NCI-H2171 treated with DMSO at 0.1 percent for 48 hours (cell line): ENCODE measurements around the gene EHD1.

Source experiments
- DNase-seq: peaks from one replicate; lab custom pipeline; 2025; lab: John Stamatoyannopoulos, UW

Gene EHD1

DNA sequence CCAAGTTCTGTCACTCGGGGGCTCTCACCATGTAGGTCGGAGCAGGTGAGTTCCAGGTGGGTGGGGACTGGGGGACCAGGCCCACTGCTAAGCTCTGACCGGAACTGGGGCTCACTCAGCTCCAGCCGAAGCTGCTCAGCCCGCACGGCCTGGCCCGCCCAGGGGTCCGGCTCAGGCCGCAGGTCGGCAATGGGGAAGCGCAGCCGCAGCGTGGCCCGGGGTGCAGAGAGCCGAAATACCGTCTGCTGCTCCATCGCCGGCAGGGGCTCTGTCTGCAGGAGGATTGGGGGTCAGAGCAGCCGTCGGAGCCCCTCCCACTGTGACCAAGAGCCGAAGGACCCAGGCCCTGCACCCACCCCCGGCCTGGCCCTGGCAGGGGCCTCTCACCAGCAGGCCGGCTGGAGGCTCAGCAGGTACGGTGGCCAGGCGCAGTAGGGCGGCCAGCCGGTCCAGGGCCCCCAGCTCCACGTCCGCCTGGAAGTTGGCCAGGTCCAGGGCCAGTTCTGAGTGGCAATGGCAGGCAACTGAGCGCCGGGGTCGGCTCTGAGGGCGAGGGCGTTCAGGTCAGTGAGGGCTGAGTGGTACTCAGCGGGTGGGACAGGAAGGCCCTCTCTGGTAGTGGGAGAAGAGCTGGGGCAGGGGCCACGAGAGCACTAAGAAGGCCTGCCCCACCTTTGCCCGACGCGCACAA lies 31.4 kb upstream of the EHD1 start:
- no peak for DNase-seq

DNA sequence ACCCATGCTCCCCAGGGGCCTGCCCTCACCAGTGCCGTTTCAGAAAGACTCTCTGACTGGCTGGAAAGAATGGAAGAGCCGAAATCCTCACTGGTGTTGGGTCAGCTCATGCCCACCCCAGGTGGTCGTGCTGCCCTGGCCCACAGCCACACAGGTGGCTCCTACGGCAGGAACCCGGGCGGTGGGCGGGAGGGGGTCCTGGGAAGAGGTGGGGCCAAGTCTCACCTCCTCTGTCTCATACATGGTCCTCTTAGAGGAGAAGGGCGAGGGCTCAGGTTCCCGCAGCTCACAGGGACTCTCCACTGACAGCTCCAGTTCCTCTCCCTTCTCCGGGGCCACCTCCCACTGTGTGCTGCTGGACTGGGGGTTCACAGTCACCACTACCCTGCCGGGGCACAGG lies 30.3 kb upstream of the EHD1 start:
- DNase-seq = no peak

DNA sequence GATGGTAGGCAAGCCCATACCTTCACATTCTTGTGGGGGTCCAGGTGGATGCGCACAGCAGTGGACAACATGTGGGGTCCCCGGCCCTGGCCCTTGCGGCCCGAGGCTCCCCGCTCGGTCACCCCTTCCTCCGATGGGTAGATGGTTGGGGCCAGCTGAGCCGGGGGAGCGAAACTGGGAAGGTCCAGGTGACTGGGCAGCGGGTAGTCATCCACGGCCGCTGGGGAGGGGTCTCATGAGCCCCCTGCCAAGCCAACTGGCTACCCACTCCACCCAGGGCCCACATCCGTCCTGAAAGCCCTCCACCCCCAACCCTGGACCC lies 27.9 kb upstream of the EHD1 start:
- DNase-seq = no peak

DNA sequence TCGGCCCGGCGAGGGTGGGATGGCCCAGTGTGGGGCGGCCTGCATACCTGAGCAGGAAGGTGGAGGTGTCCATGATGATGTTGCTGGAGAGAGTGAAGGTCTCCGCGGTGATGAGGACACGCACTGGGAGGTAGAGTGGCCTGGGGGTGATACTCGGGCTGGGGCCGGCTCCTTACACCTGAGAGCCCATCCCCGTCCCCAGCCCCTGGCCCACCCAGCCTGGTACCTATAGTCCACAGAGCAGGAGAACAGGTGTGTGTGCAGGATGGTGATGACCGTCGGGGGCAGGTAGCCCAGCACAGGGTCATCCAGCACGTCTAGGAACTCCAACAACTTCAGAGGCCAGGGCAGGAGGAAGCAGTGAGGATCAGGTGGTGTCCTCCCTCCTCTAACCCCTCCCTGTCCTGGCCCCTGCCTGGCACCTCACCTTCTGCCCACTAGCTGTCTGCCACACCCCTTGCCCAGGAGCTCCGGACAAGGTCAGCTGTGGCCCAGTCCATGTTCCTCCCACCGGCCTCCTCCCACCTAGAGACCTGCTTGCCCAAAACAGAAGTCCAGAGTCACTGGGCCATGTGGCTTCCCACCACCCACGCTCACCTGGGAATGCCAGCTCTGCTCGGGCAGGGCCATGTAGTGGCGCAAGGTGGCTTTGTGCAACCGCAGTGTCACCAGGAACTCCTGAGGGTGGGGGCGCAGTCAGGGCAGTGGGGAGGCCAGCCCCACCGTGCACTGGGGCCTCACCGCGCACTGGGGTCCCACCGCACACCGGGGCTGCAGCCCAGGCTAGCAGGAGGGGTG lies 27.3 kb upstream of the EHD1 start:
- DNase-seq = no peak

DNA sequence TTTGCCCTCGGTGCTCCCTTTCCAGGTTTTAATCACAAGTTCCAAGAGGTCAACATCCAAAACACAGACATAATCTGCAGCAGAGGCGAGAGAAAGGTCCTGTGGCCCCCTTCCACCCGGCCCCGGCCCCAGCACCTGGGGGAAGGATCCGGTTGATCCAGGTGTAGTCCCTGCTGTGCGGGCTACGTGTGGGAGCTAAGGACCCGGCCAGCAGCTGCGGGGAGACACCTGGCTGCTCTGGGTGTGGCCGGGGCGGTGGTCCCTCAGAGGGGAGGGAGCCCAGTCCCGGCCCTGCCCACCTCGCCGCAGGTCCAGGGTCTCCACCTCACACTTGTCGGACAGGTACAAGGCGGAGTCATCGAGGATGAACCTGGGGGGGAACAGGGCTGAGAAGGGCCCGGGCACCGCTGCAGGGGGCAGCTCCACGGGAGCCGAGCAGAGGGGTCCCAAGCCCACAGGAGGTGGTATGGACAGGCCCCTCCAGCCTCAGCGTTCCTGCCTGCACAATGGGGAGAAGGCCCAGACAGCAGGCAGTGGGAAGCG lies 24.9 kb upstream of the EHD1 start:
- DNase-seq = no peak

DNA sequence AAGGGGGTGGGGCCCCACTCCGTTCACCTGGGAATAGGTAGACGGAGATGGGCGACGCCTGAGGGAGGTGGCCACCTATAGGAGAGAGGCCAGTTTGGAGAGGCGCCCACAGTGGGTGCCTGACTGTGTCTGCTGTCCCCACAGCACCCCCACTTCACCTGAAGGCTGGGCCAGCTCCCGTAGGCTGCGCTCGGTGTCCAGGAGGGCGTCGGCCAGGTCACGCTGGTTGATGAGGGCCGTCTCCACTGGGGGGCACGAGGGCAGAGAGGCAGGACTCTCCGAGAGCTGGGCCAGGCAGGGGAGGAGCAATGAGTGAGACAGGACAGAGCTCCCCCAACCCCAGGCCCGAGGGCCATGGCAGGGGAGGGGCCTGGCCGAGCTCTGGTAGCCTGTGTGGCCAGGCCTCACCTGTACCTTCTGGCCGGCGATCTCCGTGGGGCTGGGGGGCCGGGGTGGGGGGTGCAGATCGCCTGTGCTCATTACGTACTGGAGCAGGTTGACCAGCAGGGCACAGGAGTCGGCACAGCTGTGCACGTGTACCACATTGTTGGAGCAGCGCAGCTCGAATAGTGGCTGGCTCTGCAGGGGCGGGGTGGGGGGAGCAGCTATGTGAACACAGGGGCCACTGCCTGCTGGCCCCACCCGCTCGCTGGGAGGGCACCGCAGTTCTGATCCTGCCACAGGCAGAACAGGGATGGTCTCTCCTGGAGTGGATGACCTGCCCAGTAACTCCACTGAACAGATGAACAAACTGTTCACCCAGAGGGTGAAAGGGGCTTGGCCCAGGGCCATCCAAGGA lies 23.9 kb upstream of the EHD1 start:
- no peak for DNase-seq

DNA sequence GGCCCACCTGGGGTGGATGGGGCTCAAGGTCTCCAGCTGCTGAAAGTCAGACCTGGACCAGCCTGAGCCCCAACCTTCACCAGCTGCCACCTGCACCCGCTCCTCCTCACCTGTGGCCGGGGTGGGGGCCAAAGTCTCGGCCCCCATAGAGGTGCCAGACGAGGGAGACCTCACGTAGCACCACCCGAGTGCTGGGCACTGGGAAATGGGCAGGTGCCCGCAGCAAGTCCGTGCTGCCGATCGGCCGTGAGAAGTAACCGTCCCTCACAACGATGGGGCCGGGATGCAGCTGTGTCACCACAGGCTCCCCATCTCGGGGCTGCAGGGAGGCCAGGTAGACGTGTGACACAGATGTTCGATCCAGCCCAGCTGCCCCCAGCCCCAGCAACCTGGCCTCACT lies 22.4 kb upstream of the EHD1 start:
- no peak for DNase-seq

DNA sequence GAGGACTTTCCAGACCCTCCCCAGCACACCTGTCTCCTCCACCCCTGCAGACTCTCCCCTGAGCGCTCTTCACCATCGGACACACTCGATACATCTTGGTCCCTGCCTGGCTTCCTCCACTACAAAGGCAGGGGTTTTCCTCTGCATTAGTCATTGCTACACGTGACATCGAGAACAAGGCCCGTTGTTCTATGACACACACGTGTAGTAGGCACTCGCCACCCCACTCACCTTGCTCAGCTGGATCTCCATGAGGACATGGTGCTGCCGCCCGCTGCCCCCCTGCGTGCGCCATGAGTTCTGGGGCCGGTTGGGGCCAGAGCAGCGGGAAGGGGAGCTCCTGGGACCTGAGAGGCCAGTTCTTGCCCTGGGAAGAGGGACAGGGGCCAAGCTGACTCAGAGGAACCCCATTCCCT lies 21.9 kb upstream of the EHD1 start:
- no peak for DNase-seq

DNA sequence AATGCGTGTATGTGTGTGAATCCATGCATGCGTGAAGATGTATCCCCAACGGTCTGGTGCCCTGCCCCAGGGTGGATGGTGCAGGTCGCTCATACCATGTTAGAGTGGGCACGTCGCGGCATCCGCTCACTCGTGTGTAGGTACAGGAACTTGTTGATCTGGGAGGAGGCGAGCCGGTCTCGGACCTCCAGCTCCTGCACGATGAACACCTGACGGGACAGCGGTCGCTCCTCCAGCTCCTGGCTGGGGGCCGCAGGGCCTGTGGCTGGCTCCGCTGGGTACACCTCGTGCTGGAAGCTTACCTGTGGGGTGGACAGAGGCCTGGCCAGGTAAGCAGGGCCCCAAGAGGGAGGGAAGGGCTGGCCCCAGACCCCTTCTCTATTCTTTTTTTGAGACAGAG lies 20.1 kb upstream of the EHD1 start:
- DNase-seq = no peak

DNA sequence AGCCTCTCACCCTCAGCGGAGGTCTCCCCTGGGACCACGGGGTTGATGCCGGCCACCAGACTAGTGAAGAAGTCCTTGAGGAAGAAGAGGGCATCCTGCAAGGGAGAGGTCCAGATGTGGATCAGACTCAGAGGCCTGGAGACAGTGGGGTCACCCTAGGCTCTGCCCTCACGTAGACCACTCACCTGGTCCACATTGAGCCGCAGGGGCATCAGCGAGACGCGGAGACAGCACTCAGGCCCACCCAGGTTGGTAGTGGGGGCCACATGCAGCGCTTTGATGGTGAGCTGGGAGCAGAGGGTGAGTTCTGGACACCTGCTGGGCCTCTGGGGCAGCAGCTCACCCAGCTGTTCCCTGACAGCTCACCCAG lies 19.6 kb upstream of the EHD1 start:
- DNase-seq = no peak

DNA sequence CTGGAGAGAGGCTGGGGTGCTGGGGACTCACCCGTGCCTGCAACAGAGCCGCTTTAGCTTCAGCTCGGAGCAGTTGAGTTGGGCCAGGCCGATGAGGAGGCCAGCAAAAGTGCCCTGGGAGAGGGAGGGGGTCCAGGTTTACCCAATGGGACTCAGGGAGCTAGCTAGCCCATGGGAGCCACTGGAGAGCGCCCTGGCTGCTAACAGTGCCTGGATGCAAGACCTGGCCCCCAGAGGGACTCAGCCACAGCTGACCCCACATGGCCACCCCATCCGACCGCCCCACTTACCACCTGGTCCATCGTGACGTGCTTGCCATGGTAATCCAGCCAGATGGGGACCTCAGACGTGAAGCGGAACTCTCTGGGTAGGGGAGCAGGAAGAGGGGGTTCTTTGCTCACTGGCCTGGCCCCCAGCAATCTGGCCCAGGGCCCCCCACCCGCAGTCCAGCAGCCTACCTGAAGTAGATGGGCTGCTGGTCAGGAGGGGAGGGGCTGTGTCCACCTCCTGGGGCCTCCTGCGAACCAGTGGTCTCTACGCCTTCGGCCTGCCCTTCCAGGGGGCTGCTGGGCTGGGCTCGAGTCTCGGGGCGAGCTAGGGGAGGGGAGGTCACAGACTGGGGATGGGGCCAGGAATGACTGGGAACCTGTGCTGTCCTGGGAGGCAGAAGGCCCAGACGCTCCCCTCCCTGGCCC lies 19.1 kb upstream of the EHD1 start:
- DNase-seq = no peak

DNA sequence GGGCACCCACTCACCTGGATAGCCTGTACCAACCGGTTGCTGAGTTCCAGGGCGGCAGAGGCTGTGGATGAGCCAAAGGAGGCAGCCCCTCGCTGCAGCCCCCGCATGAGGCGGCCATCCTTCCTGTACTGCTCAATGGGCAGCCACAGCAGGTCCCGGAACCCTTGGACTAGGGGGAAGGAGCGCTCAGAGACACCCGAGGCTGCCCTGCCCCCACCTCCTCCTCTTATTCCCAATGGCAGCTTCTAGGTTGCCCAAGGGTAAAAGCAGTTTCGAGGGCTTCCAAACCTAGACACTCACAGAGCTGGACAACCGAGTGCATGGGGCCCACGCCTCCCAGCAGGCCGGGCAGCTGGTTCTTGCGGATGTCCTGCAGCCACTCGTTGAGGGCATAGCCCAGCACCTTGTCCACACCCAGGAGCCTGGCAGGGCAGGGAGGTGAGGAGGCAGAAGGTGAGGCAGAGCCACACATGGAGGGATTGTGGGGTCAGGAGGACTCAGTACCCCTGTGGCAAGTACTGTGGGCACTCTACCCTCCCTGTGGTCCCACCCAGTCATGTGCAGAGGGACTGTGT lies 18.1 kb upstream of the EHD1 start:
- DNase-seq = no peak

DNA sequence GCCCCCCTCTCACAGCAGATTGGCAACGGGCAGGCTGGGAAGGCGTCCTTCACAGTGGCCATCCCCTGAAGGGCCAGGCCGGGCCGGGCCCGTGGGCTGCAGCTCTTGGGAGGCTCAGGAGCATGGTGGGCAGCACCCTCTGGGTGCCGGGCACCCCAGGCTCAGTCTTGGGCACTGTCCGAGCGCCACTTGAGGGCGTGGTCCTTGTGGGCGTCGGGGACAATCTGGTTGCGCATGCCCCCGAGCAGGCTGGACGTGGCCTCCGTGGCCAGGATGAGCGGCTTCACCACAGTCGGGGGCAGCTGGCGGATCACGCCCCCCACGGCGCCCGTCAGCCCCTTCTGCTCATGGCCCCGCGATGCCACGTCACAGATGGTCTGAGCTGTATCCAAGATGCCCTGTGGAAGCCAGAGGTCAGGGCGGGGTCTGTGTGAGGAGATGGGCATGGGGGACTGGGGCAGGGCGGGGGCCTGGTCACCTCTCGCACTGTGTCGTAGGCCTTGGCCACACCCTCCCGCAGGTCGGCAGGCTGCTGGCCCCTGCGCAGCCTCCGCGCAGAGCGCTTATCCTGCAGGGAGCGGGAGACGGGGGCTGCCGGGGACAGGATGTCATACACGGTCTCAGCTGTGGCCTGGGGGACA lies 16.5 kb upstream of the EHD1 start:
- DNase-seq = no peak

DNA sequence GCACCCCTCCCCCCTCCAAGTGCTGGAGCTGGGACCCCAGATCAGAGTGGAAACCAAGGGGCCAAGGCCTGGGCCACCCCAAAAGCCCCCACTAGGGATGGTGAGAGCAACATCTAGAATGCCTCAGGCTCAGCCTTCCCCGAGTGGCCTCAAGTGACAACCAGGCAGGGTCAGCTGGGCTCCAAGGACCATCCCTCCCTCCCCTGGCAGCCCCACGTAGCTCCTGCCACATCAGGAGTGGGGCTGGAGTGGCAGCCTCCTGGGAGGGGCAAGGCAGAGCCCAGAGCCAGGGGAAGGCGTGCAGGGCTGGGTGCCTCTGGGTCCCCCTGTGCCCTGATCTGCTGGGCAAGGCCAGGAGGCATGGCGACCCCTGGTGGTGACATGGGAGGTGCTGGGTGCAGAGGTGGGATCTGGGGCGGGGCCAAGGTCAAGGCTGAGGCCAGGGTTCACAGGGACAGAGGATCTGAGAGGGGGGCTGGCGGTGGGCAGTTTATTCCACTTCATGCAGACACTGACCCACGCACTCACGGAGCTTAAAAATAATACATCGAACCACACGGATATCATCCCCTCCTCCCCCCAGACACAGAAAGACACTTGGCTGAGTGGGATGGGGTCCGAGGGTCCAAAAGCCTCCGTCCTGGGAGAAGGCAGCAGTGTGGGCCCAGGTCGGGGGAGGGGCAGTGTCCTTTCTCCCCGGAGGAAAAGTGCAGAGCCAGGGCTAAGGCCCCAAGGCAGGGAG lies 15.8 kb upstream of the EHD1 start:
- DNase-seq = peak; percentile 53

DNA sequence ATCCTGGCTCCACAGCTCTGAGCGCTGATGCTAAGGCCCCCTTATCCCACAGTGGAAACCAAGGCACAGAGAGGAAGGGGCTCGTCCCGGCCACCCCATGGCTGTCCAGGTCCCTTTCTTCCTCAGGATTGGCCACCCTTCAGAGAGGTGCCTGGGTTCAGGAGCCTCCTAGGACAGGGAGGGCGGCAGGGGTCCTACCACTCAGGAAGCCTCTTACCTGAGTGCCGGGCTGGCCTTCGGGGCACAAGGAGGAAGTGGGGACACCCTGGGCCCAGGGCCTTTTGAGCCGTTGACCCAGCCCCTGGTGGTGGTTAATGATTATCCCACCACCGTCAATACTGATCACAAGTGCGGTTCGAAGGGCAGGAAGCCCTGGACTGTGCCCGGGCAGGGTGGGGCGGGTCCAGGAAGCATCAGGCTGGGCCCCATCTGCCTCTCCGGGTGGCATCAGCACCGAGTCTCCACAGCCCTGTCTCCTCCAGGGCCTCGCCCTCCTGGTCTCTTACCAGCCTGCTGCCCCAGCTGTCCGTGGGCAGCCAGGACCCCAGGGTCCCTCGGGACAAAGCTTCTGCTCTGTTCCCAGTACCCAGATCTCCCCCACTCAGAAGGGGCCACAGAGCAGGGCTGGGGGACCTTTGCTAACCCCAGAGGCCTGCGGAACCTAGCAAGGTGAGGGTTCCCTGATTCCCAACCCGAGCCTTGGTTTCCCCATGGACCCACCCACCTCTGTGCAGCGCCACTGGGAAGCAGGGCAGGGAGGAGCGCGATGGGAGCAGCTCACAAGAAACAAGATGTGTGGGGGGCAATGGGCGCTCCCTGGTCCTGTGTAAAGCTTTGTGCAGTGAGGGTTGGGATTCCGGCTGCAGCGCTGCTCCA lies 15.0 kb upstream of the EHD1 start:
- DNase-seq = no peak

DNA sequence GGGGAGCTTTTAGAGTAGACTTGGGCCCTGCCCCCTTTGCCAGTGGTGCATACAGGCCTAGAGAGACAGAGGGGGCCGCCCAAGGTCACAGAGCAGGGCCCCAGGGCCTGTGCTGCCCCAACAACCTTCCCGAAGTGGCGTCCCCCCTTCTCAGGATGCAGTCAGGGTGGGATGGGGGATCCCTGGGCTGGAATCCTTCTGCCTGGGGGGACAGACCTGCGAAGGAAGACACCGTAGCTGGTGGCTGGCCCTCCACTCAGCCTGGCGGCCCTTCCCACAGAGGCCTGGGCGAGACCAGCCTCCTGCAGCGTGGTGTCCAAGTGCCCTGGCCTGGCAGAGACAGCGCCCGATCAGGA lies 14.4 kb upstream of the EHD1 start:
- DNase-seq = no peak

DNA sequence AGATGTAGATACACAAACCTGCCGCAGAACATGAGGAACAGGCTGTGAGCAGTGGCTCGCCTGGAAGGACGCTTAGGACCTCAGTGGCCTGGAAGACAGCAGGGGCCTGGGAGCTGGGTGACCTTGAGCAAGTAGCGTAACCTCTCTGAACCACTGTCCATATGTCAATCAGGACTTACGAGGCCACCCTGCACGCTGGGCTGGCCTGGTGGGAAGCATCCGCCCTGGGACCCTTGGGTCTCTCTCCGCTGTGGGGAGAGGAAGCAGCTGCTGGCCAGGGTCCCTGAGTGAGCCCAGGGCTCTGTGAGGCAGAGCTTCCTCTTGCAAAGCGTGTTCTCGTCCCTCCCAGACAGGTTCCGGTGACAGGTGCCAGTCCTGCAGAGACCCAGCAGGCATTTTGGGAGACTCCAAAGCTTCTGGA lies 14.0 kb upstream of the EHD1 start:
- no peak for DNase-seq

DNA sequence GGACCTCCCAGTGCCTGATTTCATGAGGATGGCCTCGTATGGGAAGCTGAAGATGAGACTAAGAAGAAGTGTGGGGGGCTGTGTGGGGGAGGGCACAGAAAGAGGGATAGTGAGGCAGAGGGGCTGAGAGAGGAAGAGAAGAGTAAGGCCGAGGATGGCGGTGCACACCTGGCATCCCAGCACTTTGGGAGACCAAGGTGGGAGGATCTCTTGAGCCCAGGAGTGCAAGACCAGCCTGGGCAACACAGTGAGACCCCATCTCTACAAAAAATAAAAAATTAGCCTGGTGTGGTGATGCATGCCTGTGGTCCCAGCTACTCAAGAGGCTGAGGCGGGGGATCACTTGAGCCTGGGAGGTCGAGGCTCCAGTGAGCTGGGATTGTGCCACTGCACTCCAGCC lies 13.5 kb upstream of the EHD1 start:
- DNase-seq = no peak

DNA sequence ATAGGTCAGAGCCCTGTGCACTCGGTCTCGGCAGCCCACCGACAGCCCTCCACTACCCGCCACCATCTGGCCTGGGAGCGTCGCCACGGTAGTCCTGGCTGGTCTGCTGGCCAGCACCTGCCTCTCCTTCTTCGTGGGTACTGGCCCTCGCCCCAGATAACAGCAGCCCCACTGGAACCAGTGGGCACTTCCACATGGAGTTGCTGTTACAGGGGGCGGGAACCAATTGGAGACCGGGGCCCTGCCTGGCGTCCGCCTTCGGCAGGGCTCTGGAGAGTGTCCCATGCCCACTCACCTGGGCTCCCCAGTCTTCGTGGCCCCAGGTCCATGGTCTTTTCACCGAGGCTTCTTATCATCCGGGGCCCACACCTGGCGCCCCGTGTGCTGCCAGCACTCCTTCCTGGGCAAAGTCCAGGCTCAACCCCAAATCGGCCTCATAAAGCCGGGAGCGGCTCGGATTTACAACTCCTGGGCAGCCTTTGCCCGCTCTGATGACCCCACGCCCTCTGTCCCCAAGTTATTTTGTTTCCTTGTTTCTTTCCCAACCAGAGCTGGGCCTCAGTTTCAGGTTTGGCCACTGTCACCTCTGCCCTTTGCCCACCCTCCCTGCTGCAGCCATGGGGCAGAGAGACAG lies 12.9 kb upstream of the EHD1 start:
- DNase-seq = no peak
